GM12873 (cell line): ENCODE measurements around the gene ELFN1.

ENCODE experiments used
- CTCF ChIP-seq: IDR thresholded peaks from 2 replicates; pipeline ENCODE4 v1.5.1; 2012; ENCODE audit warnings: low read depth, mild to moderate bottlenecking, moderate library complexity, low read length, control low read depth; ENCODE audit not compliant: insufficient read depth; ENCODE audit errors: missing control alignments

ELFN1 gene

DNA sequence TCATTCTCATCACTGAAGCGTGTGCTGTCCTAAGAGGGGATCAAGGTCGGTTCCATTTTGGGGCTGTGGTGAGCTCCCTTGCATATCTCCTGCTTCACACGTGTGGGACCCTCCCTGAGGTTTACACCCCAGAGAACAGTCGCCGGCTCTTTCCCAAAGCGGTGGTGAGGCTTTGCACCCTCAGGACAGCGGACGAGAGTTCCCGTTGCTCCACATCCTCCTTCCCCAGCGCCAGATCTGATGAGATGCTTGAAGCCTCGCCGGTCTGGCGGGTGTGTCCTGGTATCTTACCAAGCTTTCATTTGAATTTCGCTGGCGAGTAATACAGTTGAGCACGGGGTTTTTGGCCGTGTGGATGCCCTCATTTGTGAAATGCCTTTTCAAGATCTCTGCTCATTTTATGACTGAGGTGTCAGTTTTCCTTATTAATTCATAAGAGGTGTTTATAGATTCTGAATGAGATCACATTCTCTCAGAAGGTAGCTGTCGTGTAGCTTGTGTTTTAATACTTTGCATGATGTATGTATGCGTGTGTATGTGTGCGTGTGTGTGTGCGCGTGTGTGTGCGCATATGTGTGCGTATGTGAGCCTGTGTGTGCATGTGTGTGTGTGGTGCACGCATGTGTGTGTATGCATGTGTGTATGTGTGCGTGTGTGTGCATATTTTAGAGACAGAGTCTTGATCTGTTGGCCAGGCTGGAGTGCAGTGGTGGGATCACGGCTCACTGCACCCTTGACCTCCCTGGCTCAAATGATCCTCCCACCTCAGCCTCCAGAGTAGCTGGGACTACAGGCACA, 30.7 kb downstream of the ELFN1 start:
- no peak for TF ChIP-seq CTCF

DNA sequence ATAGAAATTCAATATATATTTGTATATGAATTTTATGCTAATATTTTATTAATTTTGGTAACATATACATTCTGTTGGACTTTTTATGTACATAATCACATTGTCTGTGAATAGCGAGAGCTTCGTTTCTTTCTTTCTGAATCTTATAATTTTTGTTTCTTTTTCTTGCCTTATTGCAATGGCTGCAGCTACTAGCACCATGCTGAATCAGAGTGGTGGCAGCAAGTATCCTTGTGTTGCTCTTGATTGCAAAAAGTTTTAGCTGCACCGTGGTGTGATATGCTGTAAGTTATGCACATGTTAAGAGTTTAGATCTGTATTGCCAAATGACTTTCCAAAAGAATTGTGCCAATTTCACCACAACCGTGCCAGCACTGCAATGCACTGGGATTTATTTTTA, 32.6 kb downstream of the ELFN1 start:
- no peak for TF ChIP-seq CTCF

GRCh38 chr7:1703441-1703840, 33.4 kb downstream of the ELFN1 start:
- TF ChIP-seq CTCF: no peak

- TF ChIP-seq CTCF: no peak
Observed at GRCh38 chr7:1703871-1704810, 34.1 kb downstream of the ELFN1 start.

DNA sequence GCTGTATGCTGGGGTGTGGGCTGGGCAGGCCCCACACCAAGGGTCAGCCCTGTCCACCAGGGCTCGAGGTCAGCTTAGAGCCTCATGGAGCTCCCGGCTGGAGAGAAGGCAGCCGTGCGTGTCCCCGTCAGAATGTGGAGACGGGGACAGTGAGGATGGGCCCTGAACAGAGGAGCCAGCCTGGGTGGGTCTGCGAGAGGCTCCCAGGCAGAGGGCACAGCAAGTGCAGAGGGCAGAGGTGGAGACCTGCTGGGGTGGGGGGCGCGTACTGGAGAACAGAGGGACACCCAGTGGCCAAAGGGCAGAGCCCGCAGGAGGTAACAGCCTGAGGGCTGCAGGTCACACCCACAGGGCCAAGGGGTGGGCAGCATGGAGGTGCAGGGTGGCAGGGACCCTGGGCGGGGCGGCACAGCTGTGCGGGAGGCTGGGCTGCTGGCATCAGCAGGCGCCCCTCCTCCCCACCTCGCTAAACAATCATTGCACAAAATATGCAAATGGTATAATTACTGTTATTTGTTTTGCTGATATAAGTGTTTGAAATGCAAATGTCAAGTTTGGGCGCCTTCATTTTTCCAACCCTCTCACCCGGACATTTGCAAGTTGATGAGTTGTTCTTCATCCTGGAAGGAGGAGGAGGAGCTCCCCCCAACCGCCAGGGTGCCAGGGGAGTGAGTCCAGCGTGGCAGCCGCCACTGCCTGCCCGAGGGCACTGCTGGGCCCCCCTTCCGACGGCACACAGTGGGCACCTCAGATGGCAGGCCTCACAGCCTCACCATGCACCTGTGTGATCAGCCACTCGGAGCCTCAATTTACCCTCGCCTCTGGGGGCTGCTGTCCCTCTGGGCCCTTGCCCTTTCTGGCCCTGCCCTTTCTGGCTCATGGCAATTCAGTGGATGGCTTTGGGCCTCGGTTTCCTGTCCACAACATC, 35.0 kb downstream of the ELFN1 start:
- TF ChIP-seq CTCF: no peak

- no peak for TF ChIP-seq CTCF
Observed at GRCh38 chr7:1705856-1706255, 35.8 kb downstream of the ELFN1 start.

DNA sequence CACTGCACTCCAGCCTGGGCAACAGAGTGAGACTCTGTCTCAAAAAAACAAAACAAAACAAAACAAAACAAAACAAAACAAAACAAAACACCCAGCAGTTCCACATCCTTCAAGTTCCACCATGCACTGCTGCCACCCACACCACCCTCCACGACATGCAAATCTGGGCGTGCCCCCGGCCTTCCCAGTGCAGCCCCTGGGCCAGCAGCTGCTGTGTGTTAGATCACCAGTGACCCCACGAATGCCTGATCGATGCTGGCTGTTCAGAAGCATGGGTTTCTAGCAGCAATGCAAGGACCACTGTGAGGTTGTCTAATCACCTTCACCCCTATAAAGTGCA, 36.3 kb downstream of the ELFN1 start:
- no peak for TF ChIP-seq CTCF
